Ectodermal cell (in vitro differentiated cells): ENCODE results near the gene SLC16A8.

Source experiments
- H3K27ac ChIP-seq: 2 replicates; pipeline ENCODE4 v1.7.0; 2013; ENCODE audit warnings: mild to moderate bottlenecking, low read depth, low read length; ENCODE audit not compliant: insufficient read depth, poor library complexity, severe bottlenecking
- H3K27me3 ChIP-seq: 2 replicates; pipeline ENCODE4 v1.7.0; 2013; ENCODE audit warnings: mild to moderate bottlenecking, low read length; ENCODE audit not compliant: insufficient read depth, control insufficient read depth, poor library complexity, severe bottlenecking
- H3K36me3 ChIP-seq: one replicate; pipeline ENCODE4 v1.7.0; 2013; ENCODE audit warnings: low read length; ENCODE audit not compliant: control insufficient read depth, insufficient read depth
- H3K4me1 ChIP-seq: one replicate; pipeline ENCODE4 v1.7.0; 2013; ENCODE audit warnings: low read length; ENCODE audit not compliant: control insufficient read depth, insufficient read depth
- H3K4me3 ChIP-seq: 2 replicates; pipeline ENCODE4 v1.7.0; 2013; ENCODE audit warnings: low read depth, low read length, control low read depth; ENCODE audit not compliant: insufficient read depth
- H3K9me3 ChIP-seq: 2 replicates; pipeline ENCODE4 v1.7.0; 2013; ENCODE audit warnings: mild to moderate bottlenecking, low read length, moderate library complexity; ENCODE audit not compliant: control insufficient read depth
- WGBS, 2 experiments: methylation state at CpG; one replicate each; pipeline ENCODE4 v1.1.7; 2013; ENCODE audit warnings: missing lambda C conversion rate in 2 of 2; 5-methylcytosine and 5-hydroxymethylcytosine counted together

SLC16A8 gene

DNA sequence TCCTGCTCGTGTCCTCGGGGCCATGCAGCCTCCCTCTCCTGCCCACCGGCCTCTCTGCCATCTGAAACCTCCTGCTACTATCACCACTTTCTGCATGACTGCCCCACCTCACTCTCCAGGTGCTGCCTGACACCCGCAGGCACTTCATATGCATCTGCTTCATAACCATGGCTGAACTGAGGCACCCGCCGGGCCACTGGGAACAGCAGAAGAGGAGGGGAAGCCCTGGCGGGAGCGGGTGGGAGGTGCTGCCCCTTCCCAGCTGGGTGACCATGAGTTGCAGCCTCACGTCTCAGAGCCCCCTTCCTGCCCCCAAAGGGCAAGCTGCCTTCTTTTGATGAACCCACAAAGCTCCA, 48.5 kb downstream of the SLC16A8 start:
- no peak overlapping the region for H3K4me3 ChIP-seq
- 83 to 87% methylated on average over 9 of the region's 9 CpGs for WGBS, 2 experiments
- no peaks in the 10 kb centered on the region for H3K36me3 ChIP-seq
- no peaks in the 10 kb centered on the region for H3K27me3 ChIP-seq
- H3K27ac ChIP-seq: no peak overlapping the region
- H3K4me1 ChIP-seq: peaks cover 44% of the 10 kb centered on the region
- no peaks in the 10 kb centered on the region for H3K9me3 ChIP-seq

DNA sequence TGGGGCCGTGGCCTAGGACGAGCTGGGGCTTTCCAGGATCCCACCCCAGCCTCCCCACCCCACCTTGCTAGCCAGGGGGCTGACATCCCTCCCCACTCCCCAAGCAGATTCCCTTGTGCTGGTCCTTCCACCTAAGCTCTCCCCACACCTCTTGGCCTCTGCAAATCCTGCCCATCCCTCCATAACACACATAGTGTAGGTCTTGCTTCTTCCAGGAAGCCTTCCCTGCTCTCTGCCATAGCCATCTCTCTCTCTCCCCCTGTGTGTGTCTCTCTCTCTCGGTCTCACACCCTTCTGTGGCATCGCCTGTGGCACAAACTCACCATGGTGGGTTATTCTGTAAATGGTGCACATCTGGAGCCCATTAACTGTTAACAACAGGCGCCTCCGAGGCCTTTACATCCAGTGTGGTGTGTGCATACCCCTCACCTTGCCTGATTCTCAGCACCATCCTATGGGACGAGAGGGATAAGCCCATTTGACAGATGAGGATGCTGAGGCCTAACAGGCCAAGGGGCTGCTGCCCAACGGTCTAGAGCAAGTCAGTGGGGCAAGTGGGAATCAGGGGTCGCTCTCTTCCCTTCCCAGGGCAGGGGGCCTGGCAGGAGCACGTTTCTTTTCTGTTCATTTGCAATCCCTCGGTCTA, 49.0 kb downstream of the SLC16A8 start:
- no peaks in the 10 kb centered on the region for H3K36me3 ChIP-seq
- no peak overlapping the region for H3K27ac ChIP-seq
- peaks cover 46% of the 10 kb centered on the region for H3K4me1 ChIP-seq
- H3K27me3 ChIP-seq: no peaks in the 10 kb centered on the region
- no peaks in the 10 kb centered on the region for H3K9me3 ChIP-seq
- WGBS, 2 experiments: 73 to 75% methylated on average over 11 of the region's 11 CpGs
- H3K4me3 ChIP-seq: no peak overlapping the region

DNA sequence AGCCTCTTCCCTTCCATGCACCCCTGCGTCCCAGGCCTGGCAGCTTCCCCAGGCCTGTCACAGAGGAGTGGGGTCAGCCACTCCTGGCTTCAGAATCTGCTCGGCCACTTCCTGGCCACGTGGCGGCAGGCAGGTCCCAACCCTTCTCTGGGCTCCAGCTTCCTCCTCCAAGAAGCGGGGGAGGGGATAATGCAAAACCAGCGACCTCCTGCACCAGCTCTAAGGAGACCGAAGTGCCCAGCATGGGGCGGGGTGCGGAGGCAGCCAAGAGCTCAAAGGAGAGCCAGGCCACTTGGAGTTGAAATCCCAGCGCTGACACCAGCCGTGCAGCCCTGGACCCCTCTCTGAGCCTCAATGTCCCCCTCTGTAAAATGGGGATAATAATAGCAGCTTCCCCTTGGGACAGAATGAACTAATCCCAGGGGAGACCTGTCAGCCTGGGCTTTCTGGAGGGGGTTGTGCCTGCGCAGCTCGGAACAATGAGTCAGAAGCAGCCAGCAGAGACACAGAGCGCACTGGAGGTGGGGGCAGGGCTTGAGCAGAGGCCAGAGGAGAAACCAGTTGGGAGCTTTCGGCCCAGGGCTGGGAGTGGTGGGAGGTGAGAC, 49.6 kb downstream of the SLC16A8 start:
- Histone ChIP-seq H3K27ac (peak overlapping the region; percentile 67), H3K4me1 (peaks cover 46% of the 10 kb centered on the region), H3K27me3 (no peaks in the 10 kb centered on the region), H3K4me3 (no peak overlapping the region), H3K36me3 (no peaks in the 10 kb centered on the region), H3K9me3 (no peaks in the 10 kb centered on the region)
- 21 to 26% methylated on average over 15 of the region's 15 CpGs for WGBS, 2 experiments

DNA sequence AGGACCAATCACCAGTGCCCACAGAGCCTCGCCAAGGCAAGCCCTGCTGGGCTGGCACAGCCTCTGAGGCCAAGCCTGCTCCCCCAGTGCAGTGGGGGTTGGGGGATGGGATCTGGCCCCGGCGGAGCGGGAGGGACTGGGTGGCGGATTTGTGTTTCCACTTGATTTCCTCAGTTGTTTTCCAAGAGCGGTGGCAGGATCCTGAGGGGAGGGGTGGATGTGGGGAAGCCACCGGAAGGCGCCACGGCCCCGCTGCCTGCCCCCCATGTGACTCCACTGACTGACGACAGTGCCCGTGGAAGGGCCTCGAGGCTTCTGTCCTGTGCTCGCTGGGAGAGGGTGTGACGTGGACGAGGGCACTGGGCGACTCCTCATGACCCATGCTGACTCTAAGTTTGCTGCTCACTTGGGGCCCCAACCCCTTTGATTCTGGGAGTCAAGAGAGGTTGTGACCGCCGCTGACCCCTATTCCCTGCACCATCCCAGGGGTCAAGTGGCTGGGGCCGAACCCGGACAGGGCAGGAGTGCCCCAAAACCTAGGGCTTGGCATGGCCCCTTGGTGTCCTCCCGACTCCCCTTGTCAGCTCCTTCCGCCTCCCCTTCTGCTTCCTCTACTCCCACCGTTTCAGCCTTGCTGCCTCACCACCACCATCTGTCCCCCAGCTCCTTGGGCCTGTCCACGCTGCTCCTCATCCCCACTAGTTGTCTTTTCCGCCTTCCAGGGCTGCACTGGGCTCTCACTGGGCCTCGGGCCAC, 50.3 kb downstream of the SLC16A8 start:
- Histone ChIP-seq H3K4me1 (peaks cover 46% of the 10 kb centered on the region), H3K9me3 (no peaks in the 10 kb centered on the region)

DNA sequence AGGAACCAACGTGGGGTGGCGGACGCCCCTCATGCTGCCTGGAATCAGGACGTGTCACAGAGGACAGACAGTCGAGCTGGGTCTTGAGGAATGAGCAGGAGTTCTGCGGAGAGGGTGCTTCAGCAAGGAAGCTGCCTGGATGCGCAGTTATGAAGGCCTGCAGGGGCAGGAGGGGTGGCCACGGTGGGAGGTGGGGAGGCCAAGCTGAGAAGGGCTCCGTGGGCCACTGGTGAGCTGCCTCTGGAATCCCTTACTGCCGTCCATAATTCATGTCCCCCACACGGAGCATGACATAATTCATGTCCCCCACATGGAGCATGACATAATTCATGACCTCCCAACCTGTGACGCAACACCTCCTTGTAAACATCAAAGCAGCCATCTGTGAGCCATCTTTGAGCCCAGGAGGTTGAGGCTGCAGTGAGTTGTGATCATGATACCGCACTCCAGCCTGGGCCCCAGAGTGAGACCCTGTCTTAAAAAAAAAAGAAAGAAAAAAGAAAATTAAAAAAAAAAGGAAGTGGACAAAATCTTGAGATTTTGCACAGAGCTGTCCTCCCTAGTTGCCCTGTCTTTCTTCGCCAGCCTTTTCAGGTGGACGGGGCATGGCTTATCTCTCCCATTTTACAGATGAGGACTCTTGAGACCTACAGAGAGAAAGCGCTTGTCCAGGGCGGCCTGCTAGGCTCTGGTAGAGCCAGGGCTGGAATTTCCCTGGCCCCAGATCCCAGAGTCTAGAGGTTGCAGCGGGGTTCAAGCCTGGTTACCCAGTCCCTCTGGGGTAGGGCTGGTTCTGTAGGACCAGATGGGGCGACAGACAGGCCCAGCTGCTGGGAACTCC, 51.1 kb downstream of the SLC16A8 start:
- H3K27me3 ChIP-seq: no peaks in the 10 kb centered on the region
- H3K4me3 ChIP-seq: no peak overlapping the region
- no peaks in the 10 kb centered on the region for H3K36me3 ChIP-seq
- no peak overlapping the region for H3K27ac ChIP-seq
- WGBS, 2 experiments: 94 to 95% methylated on average over 19 of the region's 19 CpGs
- H3K4me1 ChIP-seq: peaks cover 49% of the 10 kb centered on the region
- no peaks in the 10 kb centered on the region for H3K9me3 ChIP-seq

More for the DNA sequence above, 50.3 kb downstream of the SLC16A8 start:
- H3K36me3 ChIP-seq: no peaks in the 10 kb centered on the region
- 85 to 87% methylated on average over 27 of the region's 27 CpGs for WGBS, 2 experiments
- peak overlapping the region; percentile 67 for H3K27ac ChIP-seq
- no peaks in the 10 kb centered on the region for H3K27me3 ChIP-seq
- no peak overlapping the region for H3K4me3 ChIP-seq

DNA sequence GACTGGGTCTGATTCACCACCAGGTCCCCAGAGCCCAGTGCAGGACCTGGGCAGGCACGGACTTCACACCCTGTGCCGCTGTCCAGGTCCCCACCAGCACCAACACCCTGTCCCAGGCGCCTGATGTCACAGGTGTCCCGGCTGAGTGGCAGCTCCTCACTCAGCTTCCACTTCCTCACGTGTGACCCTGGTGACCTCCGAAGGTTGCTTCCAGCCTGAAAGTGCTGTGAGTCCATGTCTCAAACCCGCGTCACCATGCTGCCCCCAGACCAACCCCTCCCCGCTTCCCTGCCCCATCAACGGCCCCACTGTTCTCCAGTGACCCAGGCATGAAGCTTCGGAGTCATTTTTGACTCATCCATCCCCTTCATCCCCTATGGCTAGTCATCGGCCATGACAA, 52.5 kb downstream of the SLC16A8 start:
- 91 to 93% methylated on average over 12 of the region's 12 CpGs for WGBS, 2 experiments
- Histone ChIP-seq H3K36me3 (no peaks in the 10 kb centered on the region), H3K27me3 (no peaks in the 10 kb centered on the region), H3K27ac (no peak overlapping the region), H3K4me3 (no peak overlapping the region), H3K9me3 (no peaks in the 10 kb centered on the region), H3K4me1 (peaks cover 57% of the 10 kb centered on the region)

DNA sequence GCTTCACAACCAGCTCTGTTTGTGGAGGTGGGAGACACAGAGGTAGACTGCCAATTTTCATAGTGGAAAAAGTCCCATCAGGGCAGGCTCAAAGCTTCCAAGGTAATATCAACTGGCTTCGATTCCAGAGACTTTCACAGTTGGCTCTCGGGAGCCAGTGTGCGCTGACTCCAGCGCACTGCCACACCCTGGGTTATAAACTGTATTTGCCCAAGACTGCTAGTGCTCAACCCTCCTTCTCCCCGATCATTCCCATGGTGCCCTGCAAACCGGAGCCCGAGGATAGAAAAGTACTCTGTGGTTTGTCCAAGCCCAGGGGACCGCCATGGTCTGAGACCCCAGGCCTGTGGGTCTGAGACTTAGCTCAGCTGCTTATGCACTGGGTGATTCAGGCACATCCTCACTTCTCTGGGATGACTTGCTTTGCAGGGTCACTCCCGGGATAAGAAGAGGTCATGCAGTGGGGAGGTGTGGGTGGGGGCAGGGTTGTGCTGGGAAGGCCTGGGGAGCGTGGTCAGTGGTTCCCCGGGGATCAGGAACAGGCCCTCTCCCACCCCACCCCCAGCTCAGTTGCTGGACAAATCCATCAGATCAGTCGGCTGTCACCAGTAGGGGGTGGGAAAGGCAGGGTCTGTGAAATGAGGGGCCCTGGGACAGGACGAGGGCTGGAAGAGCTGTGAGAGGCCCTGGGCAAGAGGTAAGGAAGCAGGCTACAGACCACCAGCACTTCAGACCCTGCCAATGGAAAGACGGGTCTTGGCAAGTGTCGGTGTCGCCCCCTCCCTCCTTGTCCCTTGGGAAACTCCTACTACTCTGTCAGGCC, 53.5 kb downstream of the SLC16A8 start:
- H3K27ac ChIP-seq: no peak overlapping the region
- peaks cover 56% of the 10 kb centered on the region for H3K4me1 ChIP-seq
- 78 to 81% methylated on average over 16 of the region's 16 CpGs for WGBS, 2 experiments
- H3K36me3 ChIP-seq: no peaks in the 10 kb centered on the region
- no peak overlapping the region for H3K4me3 ChIP-seq
- H3K9me3 ChIP-seq: no peaks in the 10 kb centered on the region
- no peaks in the 10 kb centered on the region for H3K27me3 ChIP-seq

DNA sequence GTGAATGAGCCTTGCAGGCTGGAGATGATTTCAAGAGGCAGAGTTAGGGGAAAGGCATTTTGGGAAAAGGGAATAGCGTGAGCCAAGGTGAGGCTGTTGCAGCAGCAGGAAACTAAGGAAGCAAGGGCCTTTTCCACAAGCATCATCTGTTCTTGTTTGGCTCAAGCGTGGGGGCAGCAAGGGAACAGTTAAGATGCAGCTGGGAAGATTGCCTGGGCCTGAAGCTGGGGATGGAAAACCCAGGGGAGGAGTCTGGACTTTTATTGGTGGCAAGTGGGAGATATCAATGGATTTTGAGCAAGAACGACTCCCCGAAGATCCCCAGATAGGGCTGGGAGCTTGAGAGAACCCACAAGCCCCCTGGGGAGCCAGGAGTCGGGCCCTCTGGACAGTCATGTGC, 54.1 kb downstream of the SLC16A8 start:
- Histone ChIP-seq H3K36me3 (no peaks in the 10 kb centered on the region), H3K9me3 (no peaks in the 10 kb centered on the region), H3K4me1 (peaks cover 51% of the 10 kb centered on the region), H3K27ac (no peak overlapping the region), H3K4me3 (no peak overlapping the region), H3K27me3 (no peaks in the 10 kb centered on the region)
- 92 to 93% methylated on average over 5 of the region's 5 CpGs for WGBS, 2 experiments

DNA sequence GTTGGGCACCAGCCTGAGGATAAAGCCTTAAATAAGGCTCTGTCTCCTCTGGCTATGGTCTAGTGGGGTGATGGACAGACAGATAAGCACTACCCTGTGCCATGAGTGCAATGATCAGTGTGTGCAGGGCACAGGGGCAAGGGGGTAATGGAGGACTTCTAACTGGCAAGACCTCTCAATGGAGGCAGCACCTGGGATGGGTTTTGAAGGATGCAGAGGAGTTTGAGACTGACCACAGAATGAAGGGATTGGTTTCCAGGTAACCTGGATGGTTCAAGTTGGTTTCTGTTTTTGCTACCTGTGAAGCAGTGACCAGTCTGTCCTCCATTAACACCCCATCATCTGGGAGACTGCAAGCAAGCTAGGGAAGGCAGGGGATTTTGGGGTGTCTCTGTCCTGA, 54.6 kb downstream of the SLC16A8 start:
- Histone ChIP-seq H3K4me3 (no peak overlapping the region), H3K4me1 (peaks cover 45% of the 10 kb centered on the region), H3K27me3 (no peaks in the 10 kb centered on the region)

More for the DNA sequence above, 54.6 kb downstream of the SLC16A8 start:
- Histone ChIP-seq H3K36me3 (no peaks in the 10 kb centered on the region), H3K27ac (no peak overlapping the region), H3K9me3 (no peaks in the 10 kb centered on the region)
